ENCODE measurements around the gene ADCY3.

GRCh38 chr2:24771061-24771460, 149.0 kb downstream of the ADCY3 start:
- TF ChIP-seq EP300 (IDR thresholded peaks at IDR 0.05) (no peak), CTCF (IDR thresholded peaks at IDR 0.05) (no peak), POLR2A (IDR thresholded peaks at IDR 0.05) (no peak)
